H1 (cell line): ENCODE data around the gene ATG5. TPM values are rescaled to one million over a fixed set of nuclear protein-coding genes. Genes with fewer than 3 reads are reported as not detected.

Experiments
- CTCF ChIA-PET: fragments of 300-600 bp; sonication (Branson Sonifier 250); formaldehyde crosslinking; loops from one replicate; lab custom pipeline; 2021; ENCODE audit not compliant: partially characterized antibody; lab: Charles Lee
- POLR2A ChIA-PET: fragments of 300-600 bp; sonication (Branson Sonifier 250); formaldehyde crosslinking; loops from one replicate; lab custom pipeline; 2021; ENCODE audit warnings: inconsistent platforms; ENCODE audit not compliant: partially characterized antibody; lab: Charles Lee
- DNase-seq, 2 experiments: peaks; one replicate each; pipeline versions ENCODE4 v3.0.0 to v3.0.0-alpha.2; 2010 to 2022; ENCODE audit warnings: low spot score in 2 of 2, low read depth in 1 of 2, mixed read lengths in 1 of 2
- FAIRE-seq: peaks from 2 replicates; lab custom pipeline; 2011; peaks lifted over from hg19 to GRCh38; lab: Jason Lieb, UNC
- H2AFZ ChIP-seq: 2 replicates; pipeline ENCODE4 v1.8.1; 2012; ENCODE audit warnings: low read length, inconsistent platforms
- H2AK5ac ChIP-seq: 2 replicates; pipeline ENCODE4 v1.6.1; 2013; ENCODE audit warnings: low read depth, low read length
- H2BK120ac ChIP-seq: replicated peaks from 2 replicates; pipeline ENCODE3; 2013; ENCODE audit warnings: low read depth, low read length, inconsistent platforms
- H2BK12ac ChIP-seq: 2 replicates; pipeline ENCODE4 v1.6.1; 2013; ENCODE audit warnings: low read depth, low read length
- H2BK15ac ChIP-seq: 2 replicates; pipeline ENCODE4 v1.6.1; 2013; ENCODE audit warnings: low read length
- H2BK20ac ChIP-seq: 2 replicates; pipeline ENCODE4 v1.6.1; 2013; ENCODE audit warnings: low read length
- H2BK5ac ChIP-seq: 2 replicates; pipeline ENCODE4 v1.6.1; 2013; ENCODE audit warnings: low read depth, low read length
- H3K14ac ChIP-seq: 2 replicates; pipeline ENCODE4 v1.6.1; 2013; ENCODE audit warnings: inconsistent platforms; ENCODE audit not compliant: insufficient read length
- H3K18ac ChIP-seq: 2 replicates; pipeline ENCODE4 v1.6.1; 2013; ENCODE audit warnings: low read length; ENCODE audit errors: extremely low read depth
- H3K23ac ChIP-seq: 2 replicates; pipeline ENCODE4 v1.6.1; 2013; ENCODE audit warnings: inconsistent platforms; ENCODE audit not compliant: insufficient read length
- H3K23me2 ChIP-seq: 2 replicates; pipeline ENCODE4 v1.6.1; 2013; ENCODE audit warnings: low read depth, low read length
- H3K27ac ChIP-seq: 2 replicates; pipeline ENCODE4 v1.6.1; 2011; ENCODE audit warnings: low read depth, low read length, inconsistent platforms
- H3K27me3 ChIP-seq, 4 experiments: replicated peaks in 1 of 4; 1 replicate in 1 of 4; 2 replicates in 3 of 4; pipeline versions ENCODE4 v1.6.1 to v1.8.1; 2011 to 2013; ENCODE audit warnings: low read length in 3 of 4, mild to moderate bottlenecking in 3 of 4, inconsistent platforms in 2 of 4, mixed read lengths in 2 of 4, moderate library complexity in 1 of 4; ENCODE audit not compliant: control insufficient read depth in 3 of 4, insufficient read depth in 3 of 4; ENCODE audit errors: extremely low read depth in 1 of 4
- H3K36me3 ChIP-seq, 4 experiments: 2 replicates each; pipeline versions ENCODE4 v1.6.1 to v1.8.1; 2011 to 2013; ENCODE audit warnings: mild to moderate bottlenecking in 4 of 4, low read length in 3 of 4, moderate library complexity in 2 of 4, control low read depth in 1 of 4, inconsistent platforms in 1 of 4; ENCODE audit not compliant: insufficient read depth in 4 of 4, control insufficient read depth in 2 of 4
- H3K4ac ChIP-seq: replicated peaks from 2 replicates; pipeline ENCODE3; 2013; ENCODE audit warnings: low read length, low read depth, mixed read lengths, inconsistent platforms; ENCODE audit not compliant: insufficient read length
- H3K4me1 ChIP-seq, 4 experiments: replicated peaks in 1 of 4; 1 replicate in 1 of 4; 2 replicates in 3 of 4; pipeline versions ENCODE4 v1.6.1 to v1.8.1; 2011 to 2013; ENCODE audit warnings: low read length in 3 of 4, inconsistent platforms in 2 of 4, mixed read lengths in 1 of 4; ENCODE audit not compliant: insufficient read depth in 4 of 4, control insufficient read depth in 3 of 4
- H3K4me2 ChIP-seq, 2 experiments: 2 replicates each; pipeline versions ENCODE4 v1.6.1 to v1.8.1; 2011 to 2013; ENCODE audit warnings: low read depth in 2 of 2, low read length in 2 of 2, control low read depth in 1 of 2, inconsistent platforms in 1 of 2, mild to moderate bottlenecking in 1 of 2; ENCODE audit not compliant: insufficient read depth in 1 of 2
- H3K4me3 ChIP-seq, 4 experiments: fragments of 200-600, 300-600 bp in 1 of 4; sonication (generic), shearing (Covaris generic), sonication (Bioruptor Twin) in 1 of 4; 2 replicates each; pipeline versions ENCODE4 v1.5.1 to v1.8.1; 2011 to 2016; ENCODE audit warnings: low read length in 4 of 4, low read depth in 3 of 4, control low read depth in 2 of 4, inconsistent platforms in 2 of 4, mild to moderate bottlenecking in 2 of 4, mixed read lengths in 1 of 4, moderate library complexity in 1 of 4; ENCODE audit not compliant: insufficient read depth in 2 of 4; ENCODE audit errors: extremely low read depth in 1 of 4
- H3K56ac ChIP-seq: replicated peaks from 2 replicates; pipeline ENCODE3; 2013; ENCODE audit warnings: low read depth, mild to moderate bottlenecking, mixed read lengths, low read length, inconsistent platforms; ENCODE audit not compliant: insufficient read length
- H3K79me1 ChIP-seq: 2 replicates; pipeline ENCODE4 v1.6.1; 2013; ENCODE audit warnings: low read depth, low read length, control low read depth
- H3K79me2 ChIP-seq, 2 experiments: 2 replicates each; pipeline versions ENCODE4 v1.6.1 to v1.8.1; 2012 to 2013; ENCODE audit warnings: low read length in 2 of 2, mild to moderate bottlenecking in 2 of 2, inconsistent platforms in 1 of 2; ENCODE audit not compliant: insufficient read depth in 2 of 2, control insufficient read depth in 1 of 2
- H3K9ac ChIP-seq, 4 experiments: replicated peaks in 1 of 4; 1 replicate in 1 of 4; 2 replicates in 3 of 4; pipeline versions ENCODE4 v1.6.1 to v1.8.1; 2011 to 2013; ENCODE audit warnings: low read depth in 3 of 4, low read length in 3 of 4, control low read depth in 2 of 4, mild to moderate bottlenecking in 2 of 4, moderate library complexity in 2 of 4, inconsistent platforms in 1 of 4; ENCODE audit errors: extremely low read depth in 1 of 4
- H3K9me3 ChIP-seq, 2 experiments: 2 replicates each; pipeline versions ENCODE4 v1.6.1 to v1.8.1; 2012 to 2013; ENCODE audit warnings: mild to moderate bottlenecking in 2 of 2, moderate library complexity in 2 of 2, control low read depth in 1 of 2, inconsistent platforms in 1 of 2, low read depth in 1 of 2, low read length in 1 of 2, mixed read lengths in 1 of 2; ENCODE audit not compliant: insufficient read depth in 2 of 2
- H4K20me1 ChIP-seq, 2 experiments: replicated peaks in 1 of 2; 2 replicates each; pipeline versions ENCODE3 to v1.8.1; 2011 to 2013; ENCODE audit warnings: inconsistent platforms in 2 of 2, low read length in 2 of 2, mild to moderate bottlenecking in 1 of 2; ENCODE audit not compliant: insufficient read depth in 2 of 2, control insufficient read depth in 1 of 2
- H4K5ac ChIP-seq: 2 replicates; pipeline ENCODE4 v1.6.1; 2013; ENCODE audit warnings: low read length, low read depth, mixed read lengths, inconsistent platforms; ENCODE audit not compliant: insufficient read length
- H4K8ac ChIP-seq: 2 replicates; pipeline ENCODE4 v1.8.0; 2013; ENCODE audit warnings: mild to moderate bottlenecking, moderate library complexity, low read length, inconsistent platforms; ENCODE audit not compliant: insufficient read depth; ENCODE audit errors: extremely low read depth
- H4K91ac ChIP-seq: replicated peaks from 2 replicates; pipeline ENCODE3; 2013; ENCODE audit warnings: low read length, mixed read lengths, inconsistent platforms; ENCODE audit not compliant: insufficient read length
- CEBPB ChIP-seq: IDR thresholded peaks from 2 replicates; pipeline ENCODE4 v1.6.1; 2012; ENCODE audit warnings: low read depth, low read length
- CTCF ChIP-seq, 3 experiments: IDR thresholded peaks; 1 replicate in 2 of 3; 2 replicates in 1 of 3; pipeline versions ENCODE4 v1.5.1 to v1.6.1; 2011; ENCODE audit warnings: low read length in 3 of 3, mild to moderate bottlenecking in 3 of 3, inconsistent platforms in 2 of 3, low read depth in 1 of 3, moderate library complexity in 1 of 3; ENCODE audit not compliant: insufficient read depth in 1 of 3; ENCODE audit errors: control extremely low read depth in 1 of 3
- EGR1 ChIP-seq: IDR thresholded peaks from 2 replicates; pipeline ENCODE4 v1.6.1; 2011; ENCODE audit warnings: low read depth, low read length, borderline replicate concordance
- FOSL1 ChIP-seq: IDR thresholded peaks from 2 replicates; pipeline ENCODE4 v1.6.1; 2011; ENCODE audit warnings: mild to moderate bottlenecking, low read depth, low read length, moderate library complexity; ENCODE audit not compliant: insufficient read depth
- KDM4A ChIP-seq: IDR thresholded peaks from one replicate; pipeline ENCODE4 v1.7.1; 2012; ENCODE audit warnings: low read depth, mild to moderate bottlenecking, moderate library complexity, low read length, inconsistent platforms; ENCODE audit not compliant: severe bottlenecking
- MAX ChIP-seq: IDR thresholded peaks from 2 replicates; pipeline ENCODE4 v1.6.1; 2012; ENCODE audit warnings: inconsistent platforms
- SIRT6 ChIP-seq: IDR thresholded peaks from one replicate; pipeline ENCODE4 v1.7.1; 2012; ENCODE audit warnings: low read length, inconsistent platforms
- TBP ChIP-seq: IDR thresholded peaks from 2 replicates; pipeline ENCODE4 v1.6.1; 2011; ENCODE audit warnings: low read depth, low read length, improper control_type of control experiment
- WGBS, 2 experiments: shearing (Covaris generic) in 1 of 2; methylation state at CpG; one replicate each; pipeline versions ENCODE4 v1.1.6 to v1.1.7; 2013 to 2015; ENCODE audit warnings: low lambda C conversion rate in 2 of 2, mixed read lengths in 2 of 2, inconsistent platforms in 1 of 2, low coverage in 1 of 2, missing lambda C conversion rate in 1 of 2; ENCODE audit not compliant: insufficient replicate concordance in 2 of 2, insufficient coverage in 1 of 2, insufficient read length in 1 of 2; ENCODE audit errors: extremely low coverage in 1 of 2, missing lambda C conversion rate in 1 of 2; 5-methylcytosine and 5-hydroxymethylcytosine counted together
- polyA plus RNA-seq, 7 experiments: library from polyadenylated mRNA; depleted of rRNA in 3 of 7; stranded (reverse) in 5 of 7; unstranded in 2 of 7; fragments of >200 nt in 5 of 7; fragments of 200-250 nt in 2 of 7; gene quantifications; 1 replicate in 5 of 7; 2 replicates in 1 of 7; 4 replicates in 1 of 7; pipeline versions ENCODE4 v1.2.1 to v1.2.3, GENCODE V29; 2011 to 2013; ENCODE audit warnings: missing spikeins in 2 of 7, mixed read lengths in 2 of 7
- total RNA-seq: library from RNA; stranded (reverse); fragmentation: NEBNext Ultra II Directional; extraction: Animal tissue kit (Norgen Biotek cat#: 25700); gene quantifications from 2 replicates; pipeline ENCODE4 v1.2.1, GENCODE V29; 2021

ATG5 gene
- total and polyA plus RNA-seq, 2 of the 8 experiments (the other 6 are each of a cell fraction or from before 2014, with no cell fraction given) = 18.2 to 39.0 TPM

- no peaks in the 10 kb centered on the region for H3K4me1 ChIP-seq
- no peaks in the 10 kb centered on the region; the same call in 1 of the 2 replicates for H3K79me1 ChIP-seq
- H3K9ac ChIP-seq = no peak overlapping the region
- peaks cover 2 to 25% (median 9%) of the 10 kb centered on the region in 4 experiments; a peak in 4 of 8 replicates for H3K36me3 ChIP-seq
- POLR2A ChIA-PET = no interaction called here
- no peak overlapping the region for H3K27ac ChIP-seq
- H2AFZ ChIP-seq = no peak overlapping the region
- no peak overlapping the region for H3K56ac ChIP-seq
- H3K14ac ChIP-seq = no peak overlapping the region
- no peak for FAIRE-seq
- H3K23me2 ChIP-seq = no peaks in the 10 kb centered on the region
- no peak overlapping the region for H4K8ac ChIP-seq
- no peak overlapping the region for H2AK5ac ChIP-seq
- no peaks in the 10 kb centered on the region for H3K9me3 ChIP-seq
- TF ChIP-seq KDM4A (no peak), CEBPB (no peak), SIRT6 (no peak), FOSL1 (no peak), EGR1 (no peak), MAX (no peak), TBP (no peak), CTCF (IDR thresholded peaks at IDR 0.05; ENCODE audit: control extremely low read depth in 1 of 3, insufficient read depth in 1 of 3, low read depth in 1 of 3, low read length in 3 of 3) (no peak)
- TF ChIP-seq, all 59 proteins: peak for 0
- Histone ChIP-seq H3K4me3 (no peak overlapping the region), H2BK15ac (no peak overlapping the region), H4K5ac (no peak overlapping the region), H3K27me3 (no peaks in the 10 kb centered on the region), H2BK12ac (no peak overlapping the region), H3K4me2 (no peak overlapping the region), H3K4ac (no peak overlapping the region), H3K23ac (no peak overlapping the region), H4K20me1 (peaks cover 0 to 3% of the 10 kb centered on the region in 2 experiments), H4K91ac (no peak overlapping the region), H2BK120ac (no peak overlapping the region), H3K18ac (no peak overlapping the region), H2BK5ac (no peak overlapping the region), H2BK20ac (no peak overlapping the region), H3K79me2 (peaks cover 0 to 85% of the 10 kb centered on the region in 2 experiments; a peak in 2 of 4 replicates)
- CTCF ChIA-PET = no interaction called here
- 76% methylated on average over 2 of the region's 2 CpGs; no CpG with 5 or more reads in 1 of the 2 experiments for WGBS, 2 experiments
- DNase-seq = no peak
Observed at GRCh38 chr6:106318061-106318460, 7.5 kb downstream of the ATG5 start.
